H1 (cell line): ENCODE results near the gene NPIPA5. TPM values are rescaled to one million over a fixed set of nuclear protein-coding genes. Genes with fewer than 3 reads are reported as not detected.

Experiments
- E2F6 ChIP-seq: IDR thresholded peaks from 2 replicates; pipeline ENCODE4 v1.6.1; 2012; ENCODE audit warnings: inconsistent platforms
- POLR2A ChIP-seq, 2 experiments: IDR thresholded peaks; 1 replicate in 1 of 2; 2 replicates in 1 of 2; pipeline ENCODE4 v1.6.1; 2011; ENCODE audit warnings: low read depth in 2 of 2, low read length in 2 of 2, mild to moderate bottlenecking in 2 of 2; ENCODE audit errors: control extremely low read depth in 1 of 2
- RXRA ChIP-seq: IDR thresholded peaks from 2 replicates; pipeline ENCODE4 v1.6.1; 2011; ENCODE audit warnings: low read depth, mild to moderate bottlenecking, low read length, moderate library complexity; ENCODE audit not compliant: insufficient read depth
- SIN3A ChIP-seq, 2 experiments: IDR thresholded peaks in 1 of 2; conservative IDR thresholded peaks in 1 of 2; 2 replicates each; pipeline ENCODE4 v1.6.1; 2011 to 2012; ENCODE audit warnings: low read length in 2 of 2, improper control_type of control experiment in 1 of 2, low read depth in 1 of 2, mild to moderate bottlenecking in 1 of 2
- SIRT6 ChIP-seq: IDR thresholded peaks from one replicate; pipeline ENCODE4 v1.7.1; 2012; ENCODE audit warnings: low read length, inconsistent platforms
- TCF12 ChIP-seq: IDR thresholded peaks from 2 replicates; pipeline ENCODE4 v1.6.1; 2011; ENCODE audit warnings: low read depth, mild to moderate bottlenecking, low read length
- TEAD4 ChIP-seq: IDR thresholded peaks from 2 replicates; pipeline ENCODE4 v1.6.1; 2012; ENCODE audit warnings: low read depth, low read length, inconsistent platforms, mixed read lengths
- polyA plus RNA-seq, 7 experiments: library from polyadenylated mRNA; depleted of rRNA in 3 of 7; stranded (reverse) in 5 of 7; unstranded in 2 of 7; fragments of >200 nt in 5 of 7; fragments of 200-250 nt in 2 of 7; gene quantifications; 1 replicate in 5 of 7; 2 replicates in 1 of 7; 4 replicates in 1 of 7; pipeline versions ENCODE4 v1.2.1 to v1.2.3, GENCODE V29; 2011 to 2013; ENCODE audit warnings: missing spikeins in 2 of 7, mixed read lengths in 2 of 7
- total RNA-seq: library from RNA; stranded (reverse); fragmentation: NEBNext Ultra II Directional; extraction: Animal tissue kit (Norgen Biotek cat#: 25700); gene quantifications from 2 replicates; pipeline ENCODE4 v1.2.1, GENCODE V29; 2021

NPIPA5 gene
- total and polyA plus RNA-seq, 2 of the 8 experiments (the other 6 are each of a cell fraction or from before 2014, with no cell fraction given) = 0.61 to 4.1 TPM

- TF ChIP-seq TEAD4 (no peak), E2F6 (no peak), RXRA (no peak), TCF12 (no peak), POLR2A (IDR thresholded peaks at IDR 0.05; ENCODE audit: control extremely low read depth in 1 of 2, low read depth in 2 of 2, low read length in 2 of 2) (no peak), SIN3A (conservative IDR thresholded peaks at IDR 0.05 in 1 of 2, IDR thresholded peaks at IDR 0.05 in 1 of 2; ENCODE audit: low read depth in 1 of 2, low read length in 2 of 2) (no peak), SIRT6 (no peak)
Observed at GRCh38 chr16:15399317-15399716, 21.2 kb upstream of the NPIPA5 start (continued).
